ENCODE measurements around the gene DCTN4. TPM values are rescaled to one million over a fixed set of nuclear protein-coding genes. Genes with fewer than 3 reads are reported as not detected.

DCTN4 gene
- total RNA-seq, 4 donors from 2014 or later: 66.6 to 92.6 (median 72.8) TPM

GRCh38 chr5:150777685-150778084 is 18.9 kb upstream of the DCTN4 start:
- intact Hi-C loops (cut with DNase I; ENCODE audit: low total_unique reads): loop anchor here (2.0 kb wide), 2 partner anchors 19 to 77 kb away; partner anchors contain the start of genes DCTN4 and RBM22
- H3K27me3 ChIP-seq: no peaks in the 10 kb centered on the region
- H3K9me3 ChIP-seq: no peaks in the 10 kb centered on the region

DNA sequence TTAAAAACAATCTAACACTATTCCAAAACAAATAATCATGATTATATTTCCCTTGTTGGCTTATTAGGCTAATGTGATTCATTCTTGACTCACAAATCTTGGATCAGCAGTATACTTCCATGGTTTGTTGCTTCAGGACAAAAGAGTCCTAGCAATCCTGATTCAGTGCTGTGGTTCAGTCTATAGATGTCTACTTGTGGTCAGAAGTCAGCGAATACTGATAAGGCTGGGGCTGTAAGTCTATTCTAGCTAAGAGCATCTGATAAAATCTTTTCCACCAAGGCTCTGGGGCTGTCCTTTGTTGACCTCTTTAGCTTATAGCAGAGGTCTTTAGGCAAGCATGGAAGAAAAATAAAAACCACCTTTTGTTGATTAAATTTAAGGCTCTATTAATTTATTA is 15.3 kb upstream of the DCTN4 start:
- TF ChIP-seq CTCF (IDR thresholded peaks at IDR 0.05 in 4 of 5, conservative IDR thresholded peaks at IDR 0.05 in 1 of 5) (no peak), POLR2A (IDR thresholded peaks at IDR 0.05) (no peak)
- Histone ChIP-seq H3K36me3 (no peaks in the 10 kb centered on the region), H3K27ac (no peak overlapping the region), H3K4me3 (no peak overlapping the region), H3K4me1 (peaks cover 5 to 9% of the 10 kb centered on the region in 2 donors), H3K27me3 (no peaks in the 10 kb centered on the region), H3K9me3 (no peaks in the 10 kb centered on the region)
- intact Hi-C loops (cut with DNase I; ENCODE audit: low total_unique reads) (no loop called here), in situ Hi-C loops (cut with MboI; ENCODE audit: low sequenced_read_pairs in 4 of 4) (no loop called here)
- ATAC-seq (no peak), DNase-seq (no peak)

More at GRCh38 chr5:150777685-150778084, 18.9 kb upstream of the DCTN4 start:
- H3K4me1 ChIP-seq: peaks cover 13 to 18% of the 10 kb centered on the region in 2 donors
- in situ Hi-C loops (cut with MboI; ENCODE audit: low sequenced_read_pairs in 4 of 4): no loop called here
- H3K36me3 ChIP-seq: no peaks in the 10 kb centered on the region
- DNase-seq (no peak), ATAC-seq (no peak)
- TF ChIP-seq POLR2A (IDR thresholded peaks at IDR 0.05): no peak
- no peak for TF ChIP-seq CTCF (IDR thresholded peaks at IDR 0.05 in 4 of 5, conservative IDR thresholded peaks at IDR 0.05 in 1 of 5)
- H3K4me3 ChIP-seq: peak overlapping the region; percentile 72 to 91 (median 78)
- peak overlapping the region; percentile 81 to 87 (median 84) for H3K27ac ChIP-seq

- no peak for ATAC-seq
- Histone ChIP-seq H3K36me3 (no peaks in the 10 kb centered on the region), H3K4me3 (no peak overlapping the region), H3K27me3 (no peaks in the 10 kb centered on the region), H3K9me3 (no peaks in the 10 kb centered on the region), H3K27ac (no peak overlapping the region), H3K4me1 (no peaks in the 10 kb centered on the region)
- TF ChIP-seq POLR2A (IDR thresholded peaks at IDR 0.05) (no peak), CTCF (IDR thresholded peaks at IDR 0.05 in 4 of 5, conservative IDR thresholded peaks at IDR 0.05 in 1 of 5) (no peak)
- in situ Hi-C loops (cut with MboI; ENCODE audit: low sequenced_read_pairs in 4 of 4) (no loop called here), intact Hi-C loops (cut with DNase I; ENCODE audit: low total_unique reads) (no loop called here)
- no peak for DNase-seq
Measured at GRCh38 chr5:150771034-150771795, 12.4 kb upstream of the DCTN4 start.

- peaks cover 0 to 4% of the 10 kb centered on the region in 2 donors for H3K4me1 ChIP-seq
- no peak for TF ChIP-seq POLR2A (IDR thresholded peaks at IDR 0.05)
- no peak for TF ChIP-seq CTCF (IDR thresholded peaks at IDR 0.05 in 4 of 5, conservative IDR thresholded peaks at IDR 0.05 in 1 of 5)
- no peak for ATAC-seq
- no peaks in the 10 kb centered on the region for H3K9me3 ChIP-seq
- no peaks in the 10 kb centered on the region for H3K27me3 ChIP-seq
- intact Hi-C loops (cut with DNase I; ENCODE audit: low total_unique reads) (no loop called here), in situ Hi-C loops (cut with MboI; ENCODE audit: low sequenced_read_pairs in 4 of 4) (no loop called here)
- H3K36me3 ChIP-seq: no peaks in the 10 kb centered on the region
- H3K27ac ChIP-seq: no peak overlapping the region
- no peak for DNase-seq
- no peak overlapping the region for H3K4me3 ChIP-seq
Measured at GRCh38 chr5:150766251-150766650, 7.4 kb upstream of the DCTN4 start.

Data from gastrocnemius medialis (tissue), 4 donors.